Daoy (cell line): Measurements from ENCODE around the gene KIAA1549. TPM values are rescaled to one million over a fixed set of nuclear protein-coding genes. Genes with fewer than 3 reads are reported as not detected.
A peak's percentile ranks its signal among the peaks of the same experiment; 100 is the strongest.
"Not testable (repeated sequence)": the region's sequence is repeated elsewhere in the genome, so short reads cannot be mapped to it uniquely, and the experiment has no call there.

ENCODE experiments used
- DNase-seq: peaks from one replicate; pipeline ENCODE4 v3.0.0-alpha.2; 2015; ENCODE audit warnings: low read depth
- total RNA-seq: library from RNA; depleted of rRNA; stranded (reverse); fragments of >200 nt; shearing (Covaris generic); gene quantifications from 2 replicates; pipeline ENCODE4 v1.2.3, GENCODE V29; 2014

Gene KIAA1549
- total RNA-seq, 1 experiment from 2014 or later = 1.8 TPM

- no peak for DNase-seq
Measured at GRCh38 chr7:138944592-138944991, 36.6 kb downstream of the KIAA1549 start.

- DNase-seq = no peak
Measured at GRCh38 chr7:138943061-138943460, 38.1 kb downstream of the KIAA1549 start.

DNA sequence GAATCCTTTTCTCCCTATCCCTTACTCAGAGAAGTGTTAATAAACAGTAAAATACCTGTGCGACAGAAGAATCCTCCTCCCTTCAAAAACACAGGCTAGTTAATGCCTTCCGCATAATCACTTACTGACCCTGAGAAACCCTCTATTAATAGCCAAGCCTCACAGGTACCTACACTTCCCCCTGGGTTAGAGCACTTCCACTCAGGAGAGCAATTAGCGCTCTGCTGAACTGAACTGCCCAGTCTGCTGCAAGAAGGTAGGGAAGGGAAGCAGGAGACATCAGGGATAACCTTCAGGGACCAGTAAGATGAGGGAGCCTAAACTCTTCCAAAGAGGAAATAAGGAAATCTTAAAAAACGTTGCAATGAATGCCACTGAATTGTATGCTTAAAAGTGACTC, 39.6 kb downstream of the KIAA1549 start:
- DNase-seq = no peak

- not testable (repeated sequence) for DNase-seq
Measured at GRCh38 chr7:138940602-138941001, 40.6 kb downstream of the KIAA1549 start.

DNA sequence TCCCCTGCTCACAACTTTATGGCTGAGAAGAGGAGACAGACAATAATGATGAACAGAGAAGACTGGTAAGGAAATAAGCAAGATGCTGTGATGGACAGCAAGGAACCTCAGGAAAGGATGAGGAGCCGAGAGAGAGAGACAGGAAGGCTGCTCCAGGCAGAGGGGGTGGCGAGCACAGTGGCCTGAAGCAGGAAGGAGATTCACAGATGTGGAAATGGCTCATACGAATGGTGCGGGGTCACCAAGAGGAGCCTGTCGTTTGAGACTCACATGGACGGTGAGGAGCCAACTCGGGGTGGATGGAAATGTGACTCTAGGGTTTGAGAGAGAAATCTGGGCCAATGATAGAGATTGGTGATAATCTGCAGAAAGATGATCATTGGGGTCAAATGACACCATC, 43.7 kb downstream of the KIAA1549 start:
- no peak for DNase-seq

GRCh38 chr7:138935465-138936011, 45.7 kb downstream of the KIAA1549 start:
- DNase-seq = peak; percentile 93

DNA sequence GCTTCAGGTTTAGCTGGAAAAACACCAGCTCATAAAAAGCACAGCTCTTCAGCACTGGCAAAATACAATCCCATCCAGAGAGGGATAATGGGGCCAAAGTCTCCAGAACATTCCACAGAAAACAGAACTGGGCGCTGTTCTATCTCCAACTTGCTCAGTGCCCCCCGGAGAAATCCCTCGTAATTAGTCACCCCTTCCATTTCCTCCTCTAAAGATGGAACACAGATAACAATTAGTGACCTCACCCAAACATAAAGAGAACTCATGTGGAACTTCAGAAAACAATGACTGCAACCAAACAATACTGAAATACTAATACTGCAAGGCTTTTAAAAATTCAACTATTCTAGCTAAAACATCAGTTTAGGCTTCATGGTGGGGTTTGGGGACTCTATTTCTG, 46.3 kb downstream of the KIAA1549 start:
- DNase-seq = peak; percentile 66

GRCh38 chr7:138934367-138934766, 46.8 kb downstream of the KIAA1549 start:
- DNase-seq = no peak

DNA sequence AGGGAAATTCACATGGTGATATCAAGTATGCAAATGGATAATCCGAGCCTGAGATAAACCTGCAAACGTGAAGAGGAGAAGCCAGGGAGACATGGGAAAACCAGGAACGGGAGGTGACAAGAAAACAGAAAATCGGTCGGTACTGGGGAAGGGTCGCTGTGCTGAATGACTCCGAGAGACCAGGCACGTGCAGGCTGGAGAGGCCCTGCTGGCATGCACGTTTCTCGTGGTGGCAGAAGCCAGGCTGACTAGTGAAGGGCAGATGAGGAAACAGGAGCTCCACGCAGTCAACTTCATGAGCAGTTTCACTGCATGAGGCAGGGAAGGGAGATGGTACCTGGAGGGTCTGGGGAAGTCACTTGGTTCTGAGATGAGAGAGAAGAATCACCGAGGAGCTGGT, 48.3 kb downstream of the KIAA1549 start:
- DNase-seq = no peak

GRCh38 chr7:138932427-138932826, 48.8 kb downstream of the KIAA1549 start:
- DNase-seq = no peak

DNA sequence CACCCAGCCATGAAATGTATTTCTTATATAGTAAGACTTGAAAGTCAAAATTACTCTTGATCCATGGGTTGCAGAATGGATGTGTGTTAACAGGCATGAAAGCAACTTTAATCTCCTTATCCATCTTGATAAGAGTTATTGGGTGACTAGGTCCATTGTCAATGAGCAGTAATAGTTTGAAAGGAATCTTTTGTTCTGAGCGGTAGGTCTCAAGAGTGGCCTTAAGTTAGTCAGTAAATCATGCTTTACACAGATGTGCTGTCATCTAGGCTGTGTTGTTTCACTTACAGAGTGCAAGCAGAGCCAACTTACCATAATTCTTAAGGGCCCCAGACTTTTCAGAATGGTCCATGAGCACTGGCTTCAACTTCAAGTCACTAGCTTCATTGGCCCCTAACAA, 51.2 kb downstream of the KIAA1549 start:
- DNase-seq = no peak

DNA sequence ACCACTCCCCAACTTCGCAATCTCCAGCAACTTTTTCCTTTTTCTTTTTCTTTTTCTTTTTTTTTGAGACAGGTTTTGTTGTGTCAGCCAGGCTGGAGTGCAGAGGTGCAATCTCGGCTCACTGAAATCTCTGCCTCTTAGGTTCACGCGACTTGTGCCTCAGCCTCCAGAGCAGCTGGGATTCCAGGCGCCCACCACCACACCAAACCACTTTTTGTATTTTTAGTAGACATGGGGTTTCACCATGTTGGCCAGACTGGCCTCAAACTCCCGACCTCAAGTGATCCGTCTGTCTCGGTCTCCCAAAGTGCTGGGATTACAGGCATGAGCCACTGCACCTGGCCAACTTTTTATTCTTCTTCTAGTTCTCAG, 55.0 kb downstream of the KIAA1549 start:
- DNase-seq = no peak

DNA sequence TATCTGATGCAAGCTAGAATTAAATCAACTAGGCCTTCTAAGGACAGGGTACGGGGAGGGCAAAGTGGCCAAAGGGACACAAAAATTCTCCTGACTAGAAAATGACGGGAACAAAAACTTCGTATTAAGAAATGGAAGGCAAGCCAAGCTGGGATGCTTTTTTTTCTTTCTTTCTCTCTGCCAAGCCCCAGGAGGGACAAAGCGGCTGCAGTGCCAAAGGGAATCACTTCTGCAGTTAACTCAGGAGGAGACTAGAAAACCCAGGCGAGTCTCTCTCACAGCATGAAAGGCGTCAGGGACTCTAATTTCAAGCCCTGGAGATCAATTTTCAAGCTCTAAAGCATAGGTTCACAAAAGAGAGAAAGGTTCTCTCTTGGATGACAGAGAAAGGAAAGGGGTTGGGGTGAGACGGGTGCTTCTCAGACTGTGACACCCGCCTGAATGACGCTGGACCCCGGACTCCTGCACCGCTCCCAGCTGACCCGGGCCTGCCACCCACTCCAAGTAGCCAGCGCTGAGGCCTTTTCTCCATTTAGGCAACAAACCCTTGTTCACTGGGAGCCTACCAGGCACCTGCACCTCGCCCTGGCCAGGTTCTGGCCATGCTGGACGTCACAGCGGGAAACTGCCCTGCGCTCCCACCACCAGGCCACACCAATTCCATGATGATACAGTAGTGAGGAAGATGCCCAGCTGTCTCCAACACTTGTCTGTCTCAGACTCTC, 56.5 kb downstream of the KIAA1549 start:
- DNase-seq = peak; percentile 9

GRCh38 chr7:138921277-138921676, 59.9 kb downstream of the KIAA1549 start:
- DNase-seq = no peak

- no peak for DNase-seq
Measured at GRCh38 chr7:138919911-138920310, 61.3 kb downstream of the KIAA1549 start.

GRCh38 chr7:138919216-138919615, 62.0 kb downstream of the KIAA1549 start:
- no peak for DNase-seq

- DNase-seq = no peak
Measured at GRCh38 chr7:138918756-138919155, 62.4 kb downstream of the KIAA1549 start.

DNA sequence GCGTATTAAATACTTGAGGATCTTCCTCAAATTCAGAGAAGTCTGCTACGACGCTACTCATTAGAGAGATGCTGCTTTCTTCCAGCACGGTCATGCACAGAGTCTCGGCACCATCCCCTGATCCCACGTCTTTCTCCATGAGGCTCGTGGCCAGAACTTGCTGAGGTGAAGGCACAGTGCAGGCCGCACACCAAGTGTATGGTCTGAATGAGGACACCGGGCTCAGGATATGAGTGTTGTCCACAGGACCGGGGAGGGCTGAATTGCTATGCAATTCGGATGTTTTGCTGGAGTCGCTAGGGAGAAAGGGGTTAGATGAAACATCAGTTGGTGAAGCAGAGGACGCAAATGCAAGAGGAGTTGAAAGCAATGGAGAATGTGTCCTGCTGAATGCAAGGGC, 63.0 kb downstream of the KIAA1549 start:
- DNase-seq = no peak

DNA sequence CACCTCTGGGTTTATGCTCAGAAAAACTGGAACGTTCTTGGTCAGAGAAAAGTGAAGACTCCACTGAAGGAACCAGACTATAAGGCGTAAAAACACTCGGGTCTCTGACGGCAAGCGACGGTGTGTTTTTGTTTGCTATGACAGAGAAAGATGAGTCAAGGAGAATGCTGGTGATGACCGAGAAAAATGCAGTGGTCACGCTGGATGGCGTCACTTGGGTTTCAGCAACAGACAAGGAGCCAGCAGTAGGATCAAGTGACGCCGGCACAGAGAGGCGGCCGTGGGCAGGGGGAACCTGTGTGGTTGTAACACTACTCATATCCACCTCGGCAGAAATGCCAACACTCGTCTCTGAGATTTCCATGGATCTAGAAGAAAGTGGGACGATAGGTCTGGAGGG, 63.4 kb downstream of the KIAA1549 start:
- DNase-seq = no peak

DNA sequence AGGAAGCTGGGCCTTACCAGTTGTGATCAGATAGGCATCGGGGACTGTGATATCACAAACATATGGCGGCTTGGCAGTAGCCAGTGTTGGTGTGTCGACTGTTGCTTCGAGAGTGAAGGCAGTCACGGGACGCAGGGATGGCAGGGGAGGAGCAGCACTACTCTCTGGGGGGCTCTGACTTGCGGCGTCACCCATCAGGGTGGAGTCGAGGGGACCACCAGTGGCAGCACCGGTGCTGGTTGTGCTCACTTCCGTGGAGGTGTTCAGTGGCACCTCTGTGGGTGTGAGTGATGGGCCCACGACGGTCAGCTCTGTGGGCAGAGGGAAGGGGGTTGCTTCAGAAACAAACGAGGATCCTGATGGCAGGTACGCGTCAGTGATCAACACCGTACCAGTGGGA, 64.5 kb downstream of the KIAA1549 start:
- DNase-seq = no peak

GRCh38 chr7:138916275-138916674, 64.9 kb downstream of the KIAA1549 start:
- no peak for DNase-seq

DNA sequence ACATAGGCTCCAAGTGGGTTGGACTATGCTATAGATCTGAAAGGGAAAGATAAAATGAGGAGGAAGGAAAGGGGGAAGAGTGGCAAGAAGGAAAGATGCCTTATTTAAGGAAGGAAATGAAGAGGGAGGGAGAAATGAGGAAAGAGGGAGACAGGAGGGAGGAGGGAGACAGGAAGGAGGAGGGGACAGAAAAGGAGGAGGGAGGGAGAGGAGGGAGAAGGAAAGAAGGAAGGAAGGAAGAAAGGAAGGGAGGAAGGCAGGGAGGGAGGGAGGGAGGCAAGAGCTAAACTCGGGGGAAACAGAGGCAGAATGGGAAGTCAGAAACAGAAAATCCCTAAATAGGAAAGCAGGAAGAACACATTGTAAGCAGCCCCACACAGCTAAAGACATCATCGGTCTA, 67.4 kb downstream of the KIAA1549 start:
- no peak for DNase-seq

- no peak for DNase-seq
Measured at GRCh38 chr7:138911007-138911406, 70.2 kb downstream of the KIAA1549 start.

- no peak for DNase-seq
Measured at GRCh38 chr7:138907850-138908249, 73.3 kb downstream of the KIAA1549 start.
